Glutamatergic neuron (in vitro differentiated cells): ENCODE measurements around the gene ACBD6. TPM values are rescaled to one million over a fixed set of nuclear protein-coding genes. Genes with fewer than 3 reads are reported as not detected.

Experiments used
- DNase-seq: peaks from one replicate; pipeline ENCODE4 v3.0.0; 2022
- H3K27ac Mint-ChIP-seq: one replicate; pipeline ENCODE4 v1.8.0; 2020; ENCODE audit warnings: mild to moderate bottlenecking, mixed read lengths, inconsistent platforms; ENCODE audit not compliant: unreplicated experiment
- H3K27me3 Mint-ChIP-seq: one replicate; pipeline ENCODE4 v1.8.0; 2020; ENCODE audit warnings: mild to moderate bottlenecking, moderate library complexity, mixed read lengths, inconsistent platforms; ENCODE audit not compliant: unreplicated experiment
- H3K36me3 Mint-ChIP-seq: one replicate; pipeline ENCODE4 v1.8.0; 2020; ENCODE audit warnings: mild to moderate bottlenecking, mixed read lengths, inconsistent platforms; ENCODE audit not compliant: unreplicated experiment
- H3K4me1 Mint-ChIP-seq: one replicate; pipeline ENCODE4 v1.8.0; 2020; ENCODE audit warnings: mild to moderate bottlenecking, low read depth, mixed read lengths, inconsistent platforms; ENCODE audit not compliant: unreplicated experiment
- H3K4me3 Mint-ChIP-seq: one replicate; pipeline ENCODE4 v1.8.0; 2020; ENCODE audit warnings: mild to moderate bottlenecking, mixed read lengths, inconsistent platforms; ENCODE audit not compliant: unreplicated experiment
- H3K9me3 Mint-ChIP-seq: one replicate; pipeline ENCODE4 v1.8.0; 2020; ENCODE audit warnings: mild to moderate bottlenecking, moderate library complexity, mixed read lengths, inconsistent platforms; ENCODE audit not compliant: unreplicated experiment
- total RNA-seq: library from RNA; stranded (reverse); fragmentation: NEBNext Ultra II Directional; extraction: Animal tissue kit (Norgen Biotek cat#: 25700); gene quantifications from one replicate; pipeline ENCODE4 v1.2.1, GENCODE V29; 2021; ENCODE audit not compliant: unreplicated experiment
- TF ChIP-seq, protein P1 (sequence below): fragments of 200-600 bp; sonication (generic); IDR thresholded peaks from one replicate; pipeline ENCODE4 v1.5.0; 2021; ENCODE audit not compliant: partially characterized antibody, unreplicated experiment

The ACBD6 gene
- total RNA-seq, 1 donor from 2014 or later, result 52.9 TPM

GRCh38 chr1:180545991-180546390 lies 43.6 kb upstream of the ACBD6 start:
- Mint-ChIP-seq H3K36me3 (no peaks in the 10 kb centered on the region), H3K4me3 (no peak overlapping the region), H3K27ac (no peak overlapping the region), H3K4me1 (peaks cover 5% of the 10 kb centered on the region), H3K27me3 (no peaks in the 10 kb centered on the region), H3K9me3 (no peaks in the 10 kb centered on the region)
- TF ChIP-seq, protein P1, sequence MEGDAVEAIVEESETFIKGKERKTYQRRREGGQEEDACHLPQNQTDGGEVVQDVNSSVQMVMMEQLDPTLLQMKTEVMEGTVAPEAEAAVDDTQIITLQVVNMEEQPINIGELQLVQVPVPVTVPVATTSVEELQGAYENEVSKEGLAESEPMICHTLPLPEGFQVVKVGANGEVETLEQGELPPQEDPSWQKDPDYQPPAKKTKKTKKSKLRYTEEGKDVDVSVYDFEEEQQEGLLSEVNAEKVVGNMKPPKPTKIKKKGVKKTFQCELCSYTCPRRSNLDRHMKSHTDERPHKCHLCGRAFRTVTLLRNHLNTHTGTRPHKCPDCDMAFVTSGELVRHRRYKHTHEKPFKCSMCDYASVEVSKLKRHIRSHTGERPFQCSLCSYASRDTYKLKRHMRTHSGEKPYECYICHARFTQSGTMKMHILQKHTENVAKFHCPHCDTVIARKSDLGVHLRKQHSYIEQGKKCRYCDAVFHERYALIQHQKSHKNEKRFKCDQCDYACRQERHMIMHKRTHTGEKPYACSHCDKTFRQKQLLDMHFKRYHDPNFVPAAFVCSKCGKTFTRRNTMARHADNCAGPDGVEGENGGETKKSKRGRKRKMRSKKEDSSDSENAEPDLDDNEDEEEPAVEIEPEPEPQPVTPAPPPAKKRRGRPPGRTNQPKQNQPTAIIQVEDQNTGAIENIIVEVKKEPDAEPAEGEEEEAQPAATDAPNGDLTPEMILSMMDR, result no peak
- no peak for DNase-seq

- no peaks in the 10 kb centered on the region for H3K9me3 Mint-ChIP-seq
- H3K27me3 Mint-ChIP-seq, result peaks cover 2% of the 10 kb centered on the region
- TF ChIP-seq, protein P1, result no peak
- no peak overlapping the region for H3K27ac Mint-ChIP-seq
- H3K36me3 Mint-ChIP-seq, result no peaks in the 10 kb centered on the region
- no peak overlapping the region for H3K4me3 Mint-ChIP-seq
- H3K4me1 Mint-ChIP-seq, result peaks cover 5% of the 10 kb centered on the region
- no peak for DNase-seq
Measured at GRCh38 chr1:180544050-180544449, 41.7 kb upstream of the ACBD6 start.

DNA sequence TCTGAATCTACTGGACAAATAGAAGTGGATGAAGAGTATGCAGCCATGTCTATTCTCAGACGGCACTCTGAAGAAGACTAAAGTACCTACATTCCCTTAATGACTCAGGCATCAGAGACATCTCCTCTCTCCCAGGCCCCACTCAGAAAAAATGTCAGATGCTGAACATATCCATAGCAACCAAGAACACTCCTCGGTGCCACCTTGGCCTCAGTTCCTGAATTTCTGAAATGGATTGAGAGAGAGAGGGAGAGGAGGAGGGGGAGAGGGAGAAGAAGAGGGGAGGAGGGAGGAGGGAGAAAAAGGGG lies 40.4 kb upstream of the ACBD6 start:
- no peaks in the 10 kb centered on the region for H3K9me3 Mint-ChIP-seq
- TF ChIP-seq, protein P1, result no peak
- H3K27me3 Mint-ChIP-seq, result peaks cover 2% of the 10 kb centered on the region
- H3K36me3 Mint-ChIP-seq, result no peaks in the 10 kb centered on the region
- no peak overlapping the region for H3K4me3 Mint-ChIP-seq
- no peak for DNase-seq
- H3K4me1 Mint-ChIP-seq, result peaks cover 2% of the 10 kb centered on the region
- H3K27ac Mint-ChIP-seq, result no peak overlapping the region

DNA sequence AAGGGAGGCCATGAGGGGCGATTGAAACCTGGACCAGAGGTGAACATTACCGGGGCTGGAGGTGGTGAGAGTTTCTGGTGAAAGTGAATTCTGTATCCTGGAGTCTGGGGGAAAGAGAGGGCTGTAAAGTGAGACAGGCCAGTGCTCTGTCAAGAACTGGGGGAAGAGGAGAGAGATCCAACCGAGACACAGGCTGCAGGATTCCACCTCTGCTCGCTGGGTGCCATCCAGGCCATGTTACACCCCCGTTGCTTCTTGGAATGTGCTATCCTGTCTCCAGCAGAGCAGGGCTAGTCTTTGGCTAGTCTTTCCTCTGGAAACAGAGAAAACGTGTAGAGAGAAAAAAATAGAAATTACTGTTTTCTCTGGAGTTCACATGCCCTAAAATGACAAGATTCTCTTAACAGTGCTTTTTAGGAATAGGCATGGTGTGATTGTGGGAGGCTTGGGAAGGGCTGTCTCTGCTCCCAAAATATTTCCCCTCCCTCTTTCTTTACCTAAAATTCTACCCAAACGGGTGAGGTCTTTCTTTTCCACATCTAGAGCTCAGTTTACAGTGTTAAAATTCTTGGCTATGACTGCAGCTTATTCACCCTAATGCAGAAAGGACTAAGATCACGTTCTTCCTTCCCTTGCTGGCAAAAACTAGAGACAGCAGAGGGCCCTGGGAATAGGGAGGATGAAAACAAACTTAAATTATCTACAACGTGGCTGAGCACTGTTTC lies 39.9 kb upstream of the ACBD6 start:
- no peak overlapping the region for H3K4me3 Mint-ChIP-seq
- H3K4me1 Mint-ChIP-seq, result peaks cover 2% of the 10 kb centered on the region
- DNase-seq, result no peak
- H3K9me3 Mint-ChIP-seq, result no peaks in the 10 kb centered on the region
- H3K27ac Mint-ChIP-seq, result no peak overlapping the region
- TF ChIP-seq, protein P1, result no peak
- no peaks in the 10 kb centered on the region for H3K36me3 Mint-ChIP-seq
- H3K27me3 Mint-ChIP-seq, result peaks cover 2% of the 10 kb centered on the region

- Mint-ChIP-seq H3K27ac (no peak overlapping the region), H3K36me3 (no peaks in the 10 kb centered on the region), H3K4me3 (no peak overlapping the region), H3K9me3 (no peaks in the 10 kb centered on the region), H3K4me1 (no peaks in the 10 kb centered on the region), H3K27me3 (peaks cover 2% of the 10 kb centered on the region)
- DNase-seq, result no peak
- TF ChIP-seq, protein P1, result no peak
Measured at GRCh38 chr1:180540697-180541594, 38.6 kb upstream of the ACBD6 start.
